ENCODE results near the gene GRM4.

Gene GRM4

GRCh38 chr6:34157851-34158250 is 12.0 kb upstream of the GRM4 start:
- no peak for DNase-seq (ENCODE audit: low read depth in 4 of 4, low spot score in 1 of 4)

GRCh38 chr6:34157236-34157830 is 11.4 kb upstream of the GRM4 start:
- no peak for DNase-seq (ENCODE audit: low read depth in 4 of 4, low spot score in 1 of 4)

- no peak for DNase-seq (ENCODE audit: low read depth in 4 of 4, low spot score in 1 of 4)
Observed at GRCh38 chr6:34155471-34156300, 9.8 kb upstream of the GRM4 start.

- DNase-seq (ENCODE audit: low read depth in 4 of 4, low spot score in 1 of 4), result peak; percentile 21 to 63 (median 61)
Observed at GRCh38 chr6:34154668-34155447, 9.0 kb upstream of the GRM4 start.

GRCh38 chr6:34152806-34153520 is 7.1 kb upstream of the GRM4 start:
- DNase-seq (ENCODE audit: low read depth in 4 of 4, low spot score in 1 of 4), result no peak

- DNase-seq (ENCODE audit: low read depth in 4 of 4, low spot score in 1 of 4), result no peak
Observed at GRCh38 chr6:34152042-34152524, 6.2 kb upstream of the GRM4 start.

GRCh38 chr6:34151321-34152041 is 5.6 kb upstream of the GRM4 start:
- no peak for DNase-seq (ENCODE audit: low read depth in 4 of 4, low spot score in 1 of 4)

- DNase-seq (ENCODE audit: low read depth in 4 of 4, low spot score in 1 of 4), result no peak
Observed at GRCh38 chr6:34150766-34151165, 4.9 kb upstream of the GRM4 start.

- DNase-seq (ENCODE audit: low read depth in 4 of 4, low spot score in 1 of 4), result no peak
Observed at GRCh38 chr6:34149831-34150400, 4.0 kb upstream of the GRM4 start.

- DNase-seq (ENCODE audit: low read depth in 4 of 4, low spot score in 1 of 4), result no peak
Observed at GRCh38 chr6:34149452-34149810, 3.5 kb upstream of the GRM4 start.

GRCh38 chr6:34148631-34149451 is 3.0 kb upstream of the GRM4 start:
- no peak for DNase-seq (ENCODE audit: low read depth in 4 of 4, low spot score in 1 of 4)

- no peak for DNase-seq (ENCODE audit: low read depth in 4 of 4, low spot score in 1 of 4)
Observed at GRCh38 chr6:34147906-34148630, 2.2 kb upstream of the GRM4 start.

GRCh38 chr6:34146801-34147592 is 1.1 kb upstream of the GRM4 start:
- DNase-seq (ENCODE audit: low read depth in 4 of 4, low spot score in 1 of 4), result no peak

GRCh38 chr6:34145161-34146020 is 496 bp downstream of the GRM4 start:
- peak in 1 of 4 experiments; percentile 21 for DNase-seq (ENCODE audit: low read depth in 4 of 4, low spot score in 1 of 4)

GRCh38 chr6:34144581-34145160 is 1.2 kb downstream of the GRM4 start:
- DNase-seq (ENCODE audit: low read depth in 4 of 4, low spot score in 1 of 4), result no peak

- DNase-seq (ENCODE audit: low read depth in 4 of 4, low spot score in 1 of 4), result peak in 1 of 4 experiments; percentile 54
Observed at GRCh38 chr6:34143884-34144580, 1.9 kb downstream of the GRM4 start.

Data from stimulated activated CD4-positive, alpha-beta T cell treated with anti-CD3 and anti-CD28 coated beads, Interleukin-1b, Interleukin-23, amount 100 ng/mL, for 24 hours (primary cell).